HUDEP-2 (cell line): ENCODE results near the gene PACSIN1.

Experiments
- DNase-seq, 76 experiments: peaks; one replicate each; lab custom pipeline; 2025; ENCODE audit not compliant: unreplicated experiment in 76 of 76; lab: John Stamatoyannopoulos, UW

The PACSIN1 gene

GRCh38 chr6:34513646-34514045 lies 47.8 kb downstream of the PACSIN1 start:
- DNase-seq, result no peak

GRCh38 chr6:34514112-34514511 lies 48.2 kb downstream of the PACSIN1 start:
- no peak for DNase-seq

- DNase-seq, result no peak
Observed at GRCh38 chr6:34514593-34515472, 49.0 kb downstream of the PACSIN1 start.

GRCh38 chr6:34515473-34516387 lies 49.9 kb downstream of the PACSIN1 start:
- DNase-seq, result no peak

- DNase-seq, result no peak
Observed at GRCh38 chr6:34516391-34517324, 50.8 kb downstream of the PACSIN1 start.

- DNase-seq, result peak in 56 of 76 experiments; percentile 18 to 88 (median 52)
Observed at GRCh38 chr6:34517461-34517881, 51.6 kb downstream of the PACSIN1 start.

- DNase-seq, result no peak
Observed at GRCh38 chr6:34517966-34518365, 52.1 kb downstream of the PACSIN1 start.

- no peak for DNase-seq
Observed at GRCh38 chr6:34518669-34519365, 52.9 kb downstream of the PACSIN1 start.

- no peak for DNase-seq
Observed at GRCh38 chr6:34519971-34520644, 54.2 kb downstream of the PACSIN1 start.

GRCh38 chr6:34520645-34521462 lies 55.0 kb downstream of the PACSIN1 start:
- DNase-seq, result no peak

GRCh38 chr6:34521463-34522285 lies 55.8 kb downstream of the PACSIN1 start:
- no peak for DNase-seq

- no peak for DNase-seq
Observed at GRCh38 chr6:34522761-34523160, 56.9 kb downstream of the PACSIN1 start.

GRCh38 chr6:34523441-34524206 lies 57.7 kb downstream of the PACSIN1 start:
- DNase-seq, result no peak

- peak in 13 of 76 experiments; percentile 11 to 49 (median 25) for DNase-seq
Observed at GRCh38 chr6:34524499-34524898, 58.6 kb downstream of the PACSIN1 start.

- DNase-seq, result no peak
Observed at GRCh38 chr6:34524971-34525370, 59.1 kb downstream of the PACSIN1 start.

- no peak for DNase-seq
Observed at GRCh38 chr6:34525431-34526175, 59.7 kb downstream of the PACSIN1 start.
